GM10266 (cell line): ENCODE results near the gene MCAT.

ENCODE experiments used
- DNase-seq: peaks from one replicate; pipeline ENCODE4 v3.0.0; 2012; ENCODE audit errors: extremely low spot score
- TF ChIP-seq, protein P1 (sequence below): IDR thresholded peaks from 2 replicates; pipeline ENCODE4 v1.5.1; 2012; ENCODE audit warnings: mild to moderate bottlenecking, low read depth; ENCODE audit not compliant: control insufficient read depth, insufficient read depth; ENCODE audit errors: missing control alignments

Gene MCAT

DNA sequence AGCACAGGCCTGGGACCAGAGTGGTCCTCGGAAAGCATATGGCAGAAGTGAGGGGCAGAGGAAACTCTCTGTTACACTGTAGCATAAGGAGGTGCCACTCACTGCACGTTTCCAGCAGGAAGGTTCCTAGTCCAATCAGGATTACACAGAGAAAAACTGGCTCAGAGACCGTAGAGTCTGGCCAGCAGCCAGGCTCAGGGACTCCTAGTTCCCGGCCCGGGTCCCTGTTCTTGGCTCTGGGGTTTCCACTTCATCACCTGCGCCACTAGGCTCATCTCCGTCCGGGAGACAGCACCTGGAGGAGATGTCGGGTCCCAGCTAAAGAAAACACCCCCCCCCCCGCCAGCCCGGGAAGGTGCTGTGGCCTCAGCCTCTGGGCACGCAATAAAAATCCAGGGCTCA is 42.7 kb upstream of the MCAT start:
- TF ChIP-seq, protein P1, sequence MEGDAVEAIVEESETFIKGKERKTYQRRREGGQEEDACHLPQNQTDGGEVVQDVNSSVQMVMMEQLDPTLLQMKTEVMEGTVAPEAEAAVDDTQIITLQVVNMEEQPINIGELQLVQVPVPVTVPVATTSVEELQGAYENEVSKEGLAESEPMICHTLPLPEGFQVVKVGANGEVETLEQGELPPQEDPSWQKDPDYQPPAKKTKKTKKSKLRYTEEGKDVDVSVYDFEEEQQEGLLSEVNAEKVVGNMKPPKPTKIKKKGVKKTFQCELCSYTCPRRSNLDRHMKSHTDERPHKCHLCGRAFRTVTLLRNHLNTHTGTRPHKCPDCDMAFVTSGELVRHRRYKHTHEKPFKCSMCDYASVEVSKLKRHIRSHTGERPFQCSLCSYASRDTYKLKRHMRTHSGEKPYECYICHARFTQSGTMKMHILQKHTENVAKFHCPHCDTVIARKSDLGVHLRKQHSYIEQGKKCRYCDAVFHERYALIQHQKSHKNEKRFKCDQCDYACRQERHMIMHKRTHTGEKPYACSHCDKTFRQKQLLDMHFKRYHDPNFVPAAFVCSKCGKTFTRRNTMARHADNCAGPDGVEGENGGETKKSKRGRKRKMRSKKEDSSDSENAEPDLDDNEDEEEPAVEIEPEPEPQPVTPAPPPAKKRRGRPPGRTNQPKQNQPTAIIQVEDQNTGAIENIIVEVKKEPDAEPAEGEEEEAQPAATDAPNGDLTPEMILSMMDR: no peak
- DNase-seq: no peak

DNA sequence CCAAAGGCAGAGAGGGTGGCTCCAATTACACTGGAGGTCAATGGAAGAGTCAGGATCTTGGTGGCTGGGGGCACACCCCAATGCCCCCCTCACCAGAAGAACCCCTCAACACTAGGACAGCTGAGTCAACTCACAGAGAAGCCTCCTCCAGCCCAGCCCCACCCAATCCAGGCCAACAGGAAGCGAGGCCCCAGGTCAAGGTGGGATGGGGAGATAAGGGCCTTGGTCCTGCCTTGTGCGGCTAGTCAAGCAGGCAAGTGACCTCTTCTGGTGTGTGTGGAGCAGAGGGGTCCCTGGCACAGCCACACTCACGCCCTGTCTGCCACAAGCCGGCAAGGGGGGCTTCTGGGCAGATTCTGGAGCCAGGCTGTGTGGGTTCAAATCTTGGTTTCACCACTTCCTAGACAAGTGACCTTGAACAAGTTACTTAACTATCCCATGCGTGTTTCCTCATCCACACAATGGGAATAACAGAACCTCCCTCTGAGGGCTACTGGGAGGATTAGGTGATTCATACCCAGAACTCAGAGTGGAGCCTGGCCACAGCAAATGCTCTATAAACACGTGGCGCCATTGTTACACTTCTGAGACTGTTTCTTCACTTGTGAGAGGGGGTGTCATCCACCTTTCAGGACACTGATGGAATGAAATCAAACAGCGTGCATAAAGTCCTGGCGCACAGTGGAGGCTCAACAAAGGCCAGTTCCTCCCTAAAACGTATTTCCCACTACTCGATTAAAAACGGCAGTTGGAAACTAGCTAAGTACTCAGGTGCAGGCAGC is 40.5 kb upstream of the MCAT start:
- no peak for DNase-seq
- TF ChIP-seq, protein P1: no peak

DNA sequence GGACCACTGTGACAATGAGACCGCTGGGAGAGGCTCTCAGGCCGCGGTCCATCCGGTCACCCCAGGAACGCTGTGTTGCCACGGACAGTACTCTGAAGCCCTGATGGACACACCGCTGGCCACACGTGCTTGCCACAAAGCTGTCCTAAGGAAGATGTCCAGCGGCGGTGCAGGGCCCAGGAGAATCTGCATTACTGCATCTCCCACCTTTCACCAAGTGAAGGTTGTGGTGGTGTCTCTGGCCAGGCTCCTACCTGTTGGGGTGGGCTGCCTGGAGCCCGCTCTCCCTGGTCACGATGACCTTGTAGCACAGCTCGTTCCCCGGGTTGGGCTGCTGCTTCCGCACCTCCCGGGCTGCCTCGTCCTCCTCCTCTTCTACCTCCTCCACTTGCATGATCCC is 39.5 kb upstream of the MCAT start:
- DNase-seq: no peak
- TF ChIP-seq, protein P1: no peak

DNA sequence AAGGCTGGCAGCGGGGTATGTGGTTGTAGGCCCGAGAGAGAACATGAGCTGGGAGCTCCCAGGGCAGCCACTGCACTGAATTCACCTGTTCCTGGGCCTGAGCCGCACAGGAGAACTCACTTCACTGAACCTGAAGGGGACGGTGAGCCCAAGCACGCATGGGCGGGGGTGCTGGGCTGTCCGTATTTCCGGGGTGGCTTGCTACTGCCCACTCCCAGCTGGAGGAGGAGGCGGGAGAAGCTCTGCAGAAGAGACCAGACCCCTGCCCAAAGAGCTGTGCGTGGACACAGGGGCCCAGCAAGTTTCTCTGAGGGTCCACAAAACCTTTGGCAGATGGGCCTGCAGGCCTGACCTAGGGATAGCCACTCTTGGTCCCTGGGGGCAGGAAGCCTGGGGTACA is 38.9 kb upstream of the MCAT start:
- TF ChIP-seq, protein P1: no peak
- no peak for DNase-seq

DNA sequence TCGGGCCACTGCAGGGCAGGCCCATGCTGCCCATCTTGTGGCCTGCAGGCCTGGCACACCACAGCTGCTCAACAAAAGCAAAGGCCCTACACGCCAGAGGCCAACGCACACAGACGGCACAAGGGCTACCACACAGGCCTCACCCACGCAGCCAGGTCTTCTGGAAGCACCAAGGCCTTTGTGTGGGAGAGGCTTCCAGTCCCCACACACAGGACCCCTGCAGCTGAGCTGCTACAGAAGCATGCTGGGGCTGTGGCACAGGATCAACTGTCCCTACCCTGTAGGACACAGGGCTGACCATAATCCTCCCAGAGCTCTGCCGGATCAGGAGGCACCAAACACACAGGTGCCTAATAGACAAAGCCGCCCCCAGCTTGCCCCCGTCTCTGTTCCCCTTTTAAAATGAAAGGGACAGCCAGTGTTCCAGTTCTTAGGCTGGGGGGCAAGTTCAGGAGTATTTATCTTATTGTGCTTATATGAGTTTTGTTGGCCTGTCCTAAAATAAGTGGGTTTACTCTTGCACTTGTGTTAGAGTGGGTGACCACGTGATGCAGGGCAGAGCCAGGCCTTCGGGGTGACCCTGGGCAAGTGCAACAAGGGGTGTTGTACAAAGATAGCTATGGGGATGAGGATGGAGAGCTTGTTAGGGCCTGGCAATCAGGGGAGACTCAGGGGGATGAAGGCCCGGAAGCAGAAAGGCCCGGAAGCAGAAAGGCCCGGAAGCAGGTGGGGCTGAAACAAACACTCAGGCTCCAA is 38.3 kb upstream of the MCAT start:
- no peak for DNase-seq
- TF ChIP-seq, protein P1: no peak

DNA sequence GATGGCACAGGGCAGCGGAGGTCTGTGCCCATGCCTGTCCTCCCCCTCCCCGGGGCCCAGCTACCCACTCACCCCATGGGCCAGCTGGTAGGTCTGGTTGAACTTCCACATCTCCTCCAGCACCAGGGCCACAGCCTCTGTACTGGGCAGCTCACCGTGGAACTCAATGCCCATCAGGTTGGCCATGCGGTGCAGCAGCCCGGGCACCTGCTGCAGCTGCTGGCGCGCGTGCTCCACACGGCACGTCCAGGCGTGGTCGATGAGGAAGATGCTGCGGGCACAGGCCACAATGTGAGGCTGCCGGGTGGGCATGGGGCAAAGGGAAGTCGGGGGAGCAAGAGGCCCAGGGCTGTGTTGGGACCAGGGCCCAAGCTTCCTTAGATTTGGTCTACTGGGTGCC is 37.5 kb upstream of the MCAT start:
- TF ChIP-seq, protein P1: no peak
- DNase-seq: no peak

DNA sequence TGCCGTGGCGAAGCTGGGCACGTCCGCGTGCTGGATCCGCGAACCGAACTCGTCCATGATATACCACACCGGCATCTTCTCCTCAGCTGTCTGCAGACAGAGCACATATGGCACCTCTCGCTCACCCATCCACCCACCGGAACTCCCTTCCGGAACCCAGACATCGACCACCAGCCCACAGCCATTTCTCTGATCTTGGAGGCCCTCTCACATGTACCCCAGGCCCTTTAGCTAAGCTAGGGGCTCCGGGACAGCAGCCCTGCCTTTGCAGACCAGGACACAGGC is 36.7 kb upstream of the MCAT start:
- TF ChIP-seq, protein P1: no peak
- DNase-seq: no peak
